ENCODE measurements around the gene NMRK2. TPM values are rescaled to one million over a fixed set of nuclear protein-coding genes. Genes with fewer than 3 reads are reported as not detected.

NMRK2 gene
- total and polyA plus RNA-seq, 2 donors (not counting 1 experiment from before 2014, with no cell fraction given), result not detected

DNA sequence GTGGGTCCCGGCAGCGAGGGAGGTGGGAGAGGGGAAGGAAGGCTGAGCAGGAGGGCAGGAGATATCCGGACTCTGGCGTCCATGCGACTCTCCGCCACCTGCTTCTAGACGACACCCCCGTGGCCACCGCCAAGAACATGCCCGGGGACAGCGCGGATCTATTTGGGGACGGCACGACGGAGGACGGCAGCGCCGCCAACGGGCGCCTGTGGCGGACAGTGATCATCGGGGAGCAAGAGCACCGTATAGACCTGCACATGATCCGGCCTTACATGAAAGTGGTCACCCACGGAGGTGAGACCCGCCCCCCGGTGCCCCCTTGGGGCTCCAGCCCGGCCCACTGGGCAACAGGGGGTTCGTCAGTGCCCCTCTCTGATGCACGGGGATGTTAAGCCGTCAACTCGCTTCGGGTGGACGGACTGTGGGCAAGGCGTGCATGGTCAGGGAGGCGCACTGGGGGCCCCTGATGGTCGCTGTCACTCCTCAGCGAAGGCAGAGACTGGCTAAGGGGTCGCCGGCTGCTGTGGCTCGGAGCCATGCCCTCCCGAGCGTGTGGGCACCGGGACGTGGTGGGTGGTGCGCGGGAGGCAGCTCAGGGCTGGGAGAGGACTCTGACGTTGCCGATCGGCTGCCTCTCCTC lies 25.1 kb upstream of the NMRK2 start:
- Mint-ChIP-seq H3K9me3 (ENCODE audit: insufficient read depth) (peaks cover 3% of the 10 kb centered on the region), H3K4me3 (no peak overlapping the region), H3K4me1 (no peaks in the 10 kb centered on the region), H3K27ac (no peak overlapping the region), H3K27me3 (peaks cover 2% of the 10 kb centered on the region)
- Histone ChIP-seq H4K20me1 (ENCODE audit: control insufficient read depth, insufficient read depth, low read length, poor library complexity, severe bottlenecking) (no peaks in the 10 kb centered on the region), H3K36me3 (replicated peaks in 1 of 2; ENCODE audit: control extremely low read depth in 1 of 2, control insufficient read depth in 1 of 2, extremely low read depth in 1 of 2, insufficient read depth in 2 of 2, low read length in 1 of 2) (no peaks in the 10 kb centered on the region), H3K79me2 (ENCODE audit: control insufficient read depth, insufficient read depth, low read length) (no peaks in the 10 kb centered on the region), H3K9ac (ENCODE audit: low read length) (no peak overlapping the region), H3K4me3 (ENCODE audit: control extremely low read depth in 1 of 5, extremely low read depth in 1 of 5, insufficient read depth in 1 of 5, low read depth in 2 of 5, low read length in 4 of 5) (no peak overlapping the region), H3K4me1 (ENCODE audit: control insufficient read depth in 2 of 2, insufficient read depth in 2 of 2, low read length in 2 of 2) (no peaks in the 10 kb centered on the region), H3K9me3 (ENCODE audit: control extremely low read depth in 1 of 3, control insufficient read depth in 2 of 3, insufficient read depth in 1 of 3, low read length in 2 of 3) (peaks cover 0 to 35% (median 5%) of the 10 kb centered on the region in 3 donors), H2AFZ (ENCODE audit: insufficient read depth, low read depth, low read length, poor library complexity, severe bottlenecking) (no peak overlapping the region), H3K4me2 (replicated peaks; ENCODE audit: low read depth, low read length, poor library complexity, severe bottlenecking) (no peak overlapping the region), H3K27ac (ENCODE audit: low read length in 2 of 2) (no peak overlapping the region), H3K27me3 (replicated peaks in 1 of 4; ENCODE audit: control extremely low read depth in 1 of 4, control insufficient read depth in 3 of 4, insufficient read depth in 4 of 4, low read length in 3 of 4) (no peaks in the 10 kb centered on the region)
- intact Hi-C loops (cut with micrococcal nuclease), result no loop called here
- DNase-seq (no peak), ATAC-seq (ENCODE audit: low read depth) (no peak)
- CTCF ChIA-PET, result no interaction called here
- 89% methylated on average over 47 of the region's 50 CpGs for whole genome bisulfite sequencing (ENCODE audit: insufficient coverage)
- POLR2A ChIA-PET, result no interaction called here
- no peak for TF ChIP-seq EZH2 (IDR thresholded peaks at IDR 0.05; ENCODE audit: borderline replicate concordance, insufficient read depth, low read depth, low read length, poor library complexity, severe bottlenecking)
- TF ChIP-seq, protein P1, sequence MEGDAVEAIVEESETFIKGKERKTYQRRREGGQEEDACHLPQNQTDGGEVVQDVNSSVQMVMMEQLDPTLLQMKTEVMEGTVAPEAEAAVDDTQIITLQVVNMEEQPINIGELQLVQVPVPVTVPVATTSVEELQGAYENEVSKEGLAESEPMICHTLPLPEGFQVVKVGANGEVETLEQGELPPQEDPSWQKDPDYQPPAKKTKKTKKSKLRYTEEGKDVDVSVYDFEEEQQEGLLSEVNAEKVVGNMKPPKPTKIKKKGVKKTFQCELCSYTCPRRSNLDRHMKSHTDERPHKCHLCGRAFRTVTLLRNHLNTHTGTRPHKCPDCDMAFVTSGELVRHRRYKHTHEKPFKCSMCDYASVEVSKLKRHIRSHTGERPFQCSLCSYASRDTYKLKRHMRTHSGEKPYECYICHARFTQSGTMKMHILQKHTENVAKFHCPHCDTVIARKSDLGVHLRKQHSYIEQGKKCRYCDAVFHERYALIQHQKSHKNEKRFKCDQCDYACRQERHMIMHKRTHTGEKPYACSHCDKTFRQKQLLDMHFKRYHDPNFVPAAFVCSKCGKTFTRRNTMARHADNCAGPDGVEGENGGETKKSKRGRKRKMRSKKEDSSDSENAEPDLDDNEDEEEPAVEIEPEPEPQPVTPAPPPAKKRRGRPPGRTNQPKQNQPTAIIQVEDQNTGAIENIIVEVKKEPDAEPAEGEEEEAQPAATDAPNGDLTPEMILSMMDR (IDR thresholded peaks at IDR 0.05), result no peak

- DNase-seq (no peak), ATAC-seq (ENCODE audit: low read depth) (no peak)
- ChIA-PET POLR2A (no interaction called here), CTCF (no interaction called here)
- Mint-ChIP-seq H3K4me1 (no peaks in the 10 kb centered on the region), H3K9me3 (ENCODE audit: insufficient read depth) (peaks cover 3% of the 10 kb centered on the region), H3K27ac (no peak overlapping the region), H3K4me3 (no peak overlapping the region), H3K27me3 (peaks cover 2% of the 10 kb centered on the region)
- H3K4me1 ChIP-seq (ENCODE audit: control insufficient read depth in 2 of 2, insufficient read depth in 2 of 2, low read length in 2 of 2), result no peaks in the 10 kb centered on the region
- intact Hi-C loops (cut with micrococcal nuclease), result no loop called here
- H3K9ac ChIP-seq (ENCODE audit: low read length), result no peak overlapping the region
- TF ChIP-seq, protein P1 (IDR thresholded peaks at IDR 0.05), result no peak
- no peak for TF ChIP-seq EZH2 (IDR thresholded peaks at IDR 0.05; ENCODE audit: borderline replicate concordance, insufficient read depth, low read depth, low read length, poor library complexity, severe bottlenecking)
- no peak overlapping the region for H3K4me3 ChIP-seq (ENCODE audit: control extremely low read depth in 1 of 5, extremely low read depth in 1 of 5, insufficient read depth in 1 of 5, low read depth in 2 of 5, low read length in 4 of 5)
- no peak overlapping the region for H2AFZ ChIP-seq (ENCODE audit: insufficient read depth, low read depth, low read length, poor library complexity, severe bottlenecking)
- WGBS (ENCODE audit: insufficient coverage), result 76% methylated on average over 14 of the region's 14 CpGs
- no peaks in the 10 kb centered on the region for H3K36me3 ChIP-seq (replicated peaks in 1 of 2; ENCODE audit: control extremely low read depth in 1 of 2, control insufficient read depth in 1 of 2, extremely low read depth in 1 of 2, insufficient read depth in 2 of 2, low read length in 1 of 2)
- H3K27me3 ChIP-seq (replicated peaks in 1 of 4; ENCODE audit: control extremely low read depth in 1 of 4, control insufficient read depth in 3 of 4, insufficient read depth in 4 of 4, low read length in 3 of 4), result no peaks in the 10 kb centered on the region
- no peak overlapping the region for H3K27ac ChIP-seq (ENCODE audit: low read length in 2 of 2)
- no peaks in the 10 kb centered on the region for H4K20me1 ChIP-seq (ENCODE audit: control insufficient read depth, insufficient read depth, low read length, poor library complexity, severe bottlenecking)
- peaks cover 0 to 36% (median 5%) of the 10 kb centered on the region in 3 donors for H3K9me3 ChIP-seq (ENCODE audit: control extremely low read depth in 1 of 3, control insufficient read depth in 2 of 3, insufficient read depth in 1 of 3, low read length in 2 of 3)
- no peak overlapping the region for H3K4me2 ChIP-seq (replicated peaks; ENCODE audit: low read depth, low read length, poor library complexity, severe bottlenecking)
- no peaks in the 10 kb centered on the region for H3K79me2 ChIP-seq (ENCODE audit: control insufficient read depth, insufficient read depth, low read length)
These were observed 24.4 kb upstream of the NMRK2 start for GRCh38 chr19:3908266-3909054.
